HG02870 (cell line): ENCODE results near the gene FOXI2.

ENCODE experiments used
- ATAC-seq: cut with Tn5 transposase; IDR thresholded peaks from one replicate; pipeline ENCODE4 v1.9.1; 2021; ENCODE audit warnings: mild to moderate bottlenecking, moderate library complexity; ENCODE audit not compliant: unreplicated experiment

Gene FOXI2

GRCh38 chr10:127736915-127737562, at the start of gene FOXI2:
Gene FOXI2 (plus strand): TSS chr10:127737185. CDS start chr10:127737274, 89 bp downstream.
- ATAC-seq, result no peak

- no peak for ATAC-seq
Observed at GRCh38 chr10:127687548-127687947, 49.4 kb upstream of the FOXI2 start.

GRCh38 chr10:127690176-127690835, 46.7 kb upstream of the FOXI2 start:
- ATAC-seq, result no peak

GRCh38 chr10:127694580-127695193, 42.3 kb upstream of the FOXI2 start:
- peak; percentile 70 for ATAC-seq

- no peak for ATAC-seq
Observed at GRCh38 chr10:127695431-127695830, 41.6 kb upstream of the FOXI2 start.

GRCh38 chr10:127698886-127699285, 38.1 kb upstream of the FOXI2 start:
- ATAC-seq, result no peak

GRCh38 chr10:127699311-127699710, 37.7 kb upstream of the FOXI2 start:
- no peak for ATAC-seq

GRCh38 chr10:127702271-127702670, 34.7 kb upstream of the FOXI2 start:
- no peak for ATAC-seq

- no peak for ATAC-seq
Observed at GRCh38 chr10:127715249-127715648, 21.7 kb upstream of the FOXI2 start.

GRCh38 chr10:127715782-127716378, 21.1 kb upstream of the FOXI2 start:
- ATAC-seq, result no peak

- ATAC-seq, result no peak
Observed at GRCh38 chr10:127720142-127720541, 16.8 kb upstream of the FOXI2 start.

GRCh38 chr10:127720903-127721302, 16.1 kb upstream of the FOXI2 start:
- ATAC-seq, result no peak

GRCh38 chr10:127734753-127735152, 2.2 kb upstream of the FOXI2 start:
- no peak for ATAC-seq

- ATAC-seq, result no peak
Observed at GRCh38 chr10:127735156-127735555, 1.8 kb upstream of the FOXI2 start.

- ATAC-seq, result no peak
Observed at GRCh38 chr10:127735723-127736221, 1.2 kb upstream of the FOXI2 start.

- no peak for ATAC-seq
Observed at GRCh38 chr10:127736222-127736914, 617 bp upstream of the FOXI2 start.

GRCh38 chr10:127737563-127738511, 852 bp downstream of the FOXI2 start:
- no peak for ATAC-seq

GRCh38 chr10:127738512-127739424, 1.8 kb downstream of the FOXI2 start:
- ATAC-seq, result no peak

- no peak for ATAC-seq
Observed at GRCh38 chr10:127739908-127740307, 2.9 kb downstream of the FOXI2 start.
